Endothelial cell of umbilical vein (primary cell): ENCODE measurements around the gene CAT. TPM values are rescaled to one million over a fixed set of nuclear protein-coding genes. Genes with fewer than 3 reads are reported as not detected.

Experiments used
- BruUV-seq: library from RNA; stranded (reverse); fragments of 400-500 nt; replicated peaks from 2 replicates; lab custom pipeline; 2021; lab: Mats Ljungman, UMichigan
- CTCF ChIA-PET: fragments of 300-600, 350-600 bp; sonication (Branson Sonifier 250); formaldehyde crosslinking; loops from one replicate; lab custom pipeline; 2021; ENCODE audit warnings: antibody characterized with exemption, inconsistent platforms; lab: Charles Lee
- POLR2A ChIA-PET: fragments of 300-600, 350-600 bp; sonication (Branson Sonifier 250); formaldehyde crosslinking; loops from one replicate; lab custom pipeline; 2021; ENCODE audit warnings: antibody characterized with exemption, inconsistent platforms; lab: Charles Lee
- DNase-seq: peaks from one replicate; pipeline ENCODE4 v3.0.0-alpha.2; 2011; ENCODE audit warnings: low read depth, low spot score
- FAIRE-seq: peaks from 2 replicates; lab custom pipeline; 2011; peaks lifted over from hg19 to GRCh38; lab: Jason Lieb, UNC
- H2AFZ ChIP-seq: 2 replicates; pipeline ENCODE4 v1.6.0; 2012; ENCODE audit warnings: low read depth, low read length, control low read depth, inconsistent platforms
- H3K27ac ChIP-seq: 2 replicates; pipeline ENCODE4 v1.5.1; 2011; ENCODE audit warnings: low read depth, mild to moderate bottlenecking, control low read depth, low read length, moderate library complexity; ENCODE audit not compliant: insufficient read depth
- H3K27me3 ChIP-seq, 2 experiments: 2 replicates each; pipeline versions ENCODE4 v1.6.0 to v1.6.1; 2011; ENCODE audit warnings: low read length in 2 of 2, mixed read lengths in 1 of 2; ENCODE audit not compliant: control insufficient read depth in 2 of 2, insufficient read depth in 2 of 2
- H3K36me3 ChIP-seq, 2 experiments: 2 replicates in 1 of 2; 3 replicates in 1 of 2; pipeline ENCODE4 v1.5.1; 2011; ENCODE audit warnings: low read length in 2 of 2, mild to moderate bottlenecking in 1 of 2, moderate library complexity in 1 of 2; ENCODE audit not compliant: control insufficient read depth in 2 of 2, insufficient read depth in 2 of 2; ENCODE audit errors: extremely low read depth in 1 of 2
- H3K4me1 ChIP-seq: 3 replicates; pipeline ENCODE4 v1.5.1; 2011; ENCODE audit warnings: mild to moderate bottlenecking, low read length; ENCODE audit not compliant: control insufficient read depth, insufficient read depth; ENCODE audit errors: extremely low read depth
- H3K4me2 ChIP-seq: 2 replicates; pipeline ENCODE4 v1.6.1; 2011; ENCODE audit warnings: low read length, control low read depth, mixed read lengths; ENCODE audit not compliant: insufficient read depth
- H3K4me3 ChIP-seq, 3 experiments: fragments of 200-600 bp in 1 of 3; sonication (generic), shearing (Covaris generic) in 1 of 3; replicated peaks in 1 of 3; 2 replicates each; pipeline ENCODE4 v1.5.1; 2011 to 2016; ENCODE audit warnings: control low read depth in 3 of 3, low read length in 3 of 3, mild to moderate bottlenecking in 2 of 3, inconsistent platforms in 1 of 3, low read depth in 1 of 3, moderate library complexity in 1 of 3; ENCODE audit not compliant: insufficient read depth in 1 of 3
- H3K79me2 ChIP-seq: 2 replicates; pipeline ENCODE4 v1.6.0; 2012; ENCODE audit warnings: low read length, inconsistent platforms; ENCODE audit not compliant: control insufficient read depth, insufficient read depth
- H3K9ac ChIP-seq: replicated peaks from 2 replicates; pipeline ENCODE3; 2011; ENCODE audit warnings: low read length, control low read depth; ENCODE audit not compliant: insufficient read depth; ENCODE audit errors: extremely low read depth
- H3K9me1 ChIP-seq: replicated peaks from 3 replicates; pipeline ENCODE4 v1.6.0; 2011; ENCODE audit warnings: mild to moderate bottlenecking, low read length; ENCODE audit not compliant: control insufficient read depth, insufficient read depth; ENCODE audit errors: extremely low read depth
- H3K9me3 ChIP-seq: replicated peaks from 2 replicates; pipeline ENCODE4 v1.5.1; 2012; ENCODE audit warnings: low read length, inconsistent platforms; ENCODE audit not compliant: control insufficient read depth, insufficient read depth
- H4K20me1 ChIP-seq: replicated peaks from 2 replicates; pipeline ENCODE3; 2011; ENCODE audit warnings: mild to moderate bottlenecking, low read length; ENCODE audit not compliant: control insufficient read depth, insufficient read depth; ENCODE audit errors: extremely low read depth
- CTCF ChIP-seq, 2 donors: IDR thresholded peaks; 1 replicate in 1 of 2; 2 replicates in 1 of 2; pipeline ENCODE4 v1.5.1; 2011; ENCODE audit warnings: low read length in 2 of 2, mild to moderate bottlenecking in 2 of 2, moderate library complexity in 2 of 2, control low read depth in 1 of 2, inconsistent platforms in 1 of 2, low read depth in 1 of 2; ENCODE audit not compliant: insufficient read depth in 1 of 2; ENCODE audit errors: extremely low read depth in 1 of 2
- EZH2 ChIP-seq: IDR thresholded peaks from 2 replicates; pipeline ENCODE4 v1.6.1; 2012; ENCODE audit warnings: borderline replicate concordance, low read depth, mild to moderate bottlenecking, moderate library complexity, low read length, inconsistent platforms; ENCODE audit not compliant: severe bottlenecking
- FOS ChIP-seq: IDR thresholded peaks from 2 replicates; pipeline ENCODE4 v1.6.1; 2011; ENCODE audit warnings: mild to moderate bottlenecking, low read length, moderate library complexity, borderline replicate concordance; ENCODE audit not compliant: insufficient read depth
- GATA2 ChIP-seq: IDR thresholded peaks from 2 replicates; pipeline ENCODE4 v1.7.0; 2011; ENCODE audit warnings: low read depth, mild to moderate bottlenecking, moderate library complexity, mixed read lengths, low read length; ENCODE audit not compliant: insufficient read length, insufficient read depth
- JUN ChIP-seq: IDR thresholded peaks from 2 replicates; pipeline ENCODE4 v1.6.1; 2011; ENCODE audit warnings: borderline replicate concordance, low read depth; ENCODE audit not compliant: insufficient read length, insufficient read depth
- MAX ChIP-seq: IDR thresholded peaks from 2 replicates; pipeline ENCODE4 v1.6.1; 2011; ENCODE audit not compliant: insufficient read depth, insufficient read length
- MYC ChIP-seq: IDR thresholded peaks from one replicate; pipeline ENCODE4 v1.6.1; 2011; ENCODE audit warnings: mild to moderate bottlenecking, low read depth, low read length
- POLR2A ChIP-seq: IDR thresholded peaks from 2 replicates; pipeline ENCODE4 v1.6.1; 2012; ENCODE audit warnings: low read depth, mild to moderate bottlenecking, control low read depth, low read length
- POLR2AphosphoS5 ChIP-seq: IDR thresholded peaks from 2 replicates; pipeline ENCODE4 v1.6.1; 2012; ENCODE audit warnings: low read depth, mild to moderate bottlenecking, control low read depth, low read length, moderate library complexity; ENCODE audit not compliant: insufficient read depth
- dilution Hi-C: fragments of 300-500 bp; cut with MboI; formaldehyde crosslinking; loops from one replicate; pipeline ENCODE4 v1.15.0; 2019; ENCODE audit warnings: low sequenced_read_pairs; ENCODE audit not compliant: extremely low pct_ligation_motif_present
- intact Hi-C: fragments of 100-400 bp; cut with micrococcal nuclease; formaldehyde crosslinking; loops from one replicate; pipeline ENCODE4 v1.10.0; 2022
- polyA plus RNA-seq, 4 experiments: library from polyadenylated mRNA; depleted of rRNA in 3 of 4; stranded (reverse) in 3 of 4; unstranded in 1 of 4; fragments of >200 nt; gene quantifications; 2 replicates each; pipeline versions ENCODE4 v1.2.1 to v1.2.3, GENCODE V29; 2011 to 2012; ENCODE audit warnings: missing spikeins in 1 of 4
- total RNA-seq: library from RNA; stranded (reverse); gene quantifications from 2 replicates; pipeline ENCODE4 v1.2.3, GENCODE V29; 2021

The CAT gene
- total and polyA plus RNA-seq, 2 donors (not counting 3 experiments of a cell fraction or from before 2014, with no cell fraction given): 32.7 to 50.5 TPM

- Histone ChIP-seq H3K4me2 (no peak overlapping the region), H3K79me2 (no peaks in the 10 kb centered on the region), H3K27me3 (no peaks in the 10 kb centered on the region), H3K4me3 (no peak overlapping the region), H3K4me1 (no peaks in the 10 kb centered on the region), H3K9me3 (no peaks in the 10 kb centered on the region), H3K9ac (no peak overlapping the region), H2AFZ (no peak overlapping the region), H3K36me3 (peaks cover 10 to 14% of the 10 kb centered on the region in 2 experiments), H3K9me1 (no peaks in the 10 kb centered on the region), H3K27ac (no peak overlapping the region), H4K20me1 (no peaks in the 10 kb centered on the region)
- ChIA-PET CTCF (interaction anchor here (1.2 to 1.7 kb wide), 3 partner anchors 8 to 280 kb away, joined by 4 read pairs; no protein-coding TSS in a partner anchor), POLR2A (no interaction called here)
- TF ChIP-seq MYC (no peak), JUN (no peak), POLR2AphosphoS5 (no peak), MAX (no peak), POLR2A (no peak), EZH2 (no peak), GATA2 (no peak), FOS (no peak), CTCF (IDR thresholded peaks at IDR 0.05; ENCODE audit: extremely low read depth in 1 of 2, insufficient read depth in 1 of 2, low read depth in 1 of 2, low read length in 2 of 2) (no peak)
- dilution Hi-C loops (no loop called here), intact Hi-C loops (no loop called here)
- BruUV-seq: no TSS peak
- FAIRE-seq (no peak), DNase-seq (no peak)
Observed at GRCh38 chr11:34454308-34455032, 15.7 kb downstream of the CAT start.
